ENCODE measurements around the gene MPV17L. TPM values are rescaled to one million over a fixed set of nuclear protein-coding genes. Genes with fewer than 3 reads are reported as not detected.
"Not testable (repeated sequence)": the region's sequence is repeated elsewhere in the genome, so short reads cannot be mapped to it uniquely, and the experiment has no call there.

MPV17L gene
- total and polyA plus RNA-seq, 2 donors (not counting 3 experiments of a cell fraction or from before 2014, with no cell fraction given), result 0.06 to 0.22 TPM

- no TSS peak for BruUV-seq (replicated peaks)
- Histone ChIP-seq H3K4me2 (ENCODE audit: insufficient read depth, low read length) (no peak overlapping the region), H3K79me2 (ENCODE audit: control insufficient read depth, insufficient read depth, low read length) (no peaks in the 10 kb centered on the region), H3K9me1 (replicated peaks; ENCODE audit: control insufficient read depth, extremely low read depth, insufficient read depth, low read length) (no peaks in the 10 kb centered on the region), H3K9ac (replicated peaks; ENCODE audit: extremely low read depth, insufficient read depth, low read length) (no peak overlapping the region), H2AFZ (ENCODE audit: low read depth, low read length) (no peak overlapping the region), H3K27ac (ENCODE audit: insufficient read depth, low read depth, low read length) (no peak overlapping the region), H3K27me3 (ENCODE audit: control insufficient read depth in 2 of 2, insufficient read depth in 2 of 2, low read length in 2 of 2) (no peaks in the 10 kb centered on the region), H3K36me3 (ENCODE audit: control insufficient read depth in 2 of 2, extremely low read depth in 1 of 2, insufficient read depth in 2 of 2, low read length in 2 of 2) (no peaks in the 10 kb centered on the region), H4K20me1 (replicated peaks; ENCODE audit: control insufficient read depth, extremely low read depth, insufficient read depth, low read length) (no peaks in the 10 kb centered on the region), H3K9me3 (replicated peaks; ENCODE audit: control insufficient read depth, insufficient read depth, low read length) (no peaks in the 10 kb centered on the region), H3K4me1 (ENCODE audit: control insufficient read depth, extremely low read depth, insufficient read depth, low read length) (peaks cover 6% of the 10 kb centered on the region), H3K4me3 (replicated peaks in 1 of 3; ENCODE audit: insufficient read depth in 1 of 3, low read depth in 1 of 3, low read length in 3 of 3) (no peak overlapping the region)
- DNase-seq (ENCODE audit: low read depth, low spot score) (no peak), FAIRE-seq (no peak)
- dilution Hi-C loops (cut with MboI; ENCODE audit: extremely low pct_ligation_motif_present, low sequenced_read_pairs) (no loop called here), intact Hi-C loops (cut with micrococcal nuclease) (no loop called here)
- POLR2A ChIA-PET, result interaction anchor here (0.8 kb wide), 1 partner anchor 190 kb away, joined by 3 read pairs; the partner anchor contains the start of gene MARF1
- no peak for TF ChIP-seq GATA2 (IDR thresholded peaks at IDR 0.05; ENCODE audit: insufficient read depth, insufficient read length, low read depth, low read length)
- CTCF ChIA-PET, result interaction anchor here (1.8 kb wide), 1 partner anchor 25 kb away, joined by 7 read pairs; no protein-coding TSS in a partner anchor
Observed at GRCh38 chr16:15452246-15452855, 56.8 kb downstream of the MPV17L start.

GRCh38 chr16:15453296-15453695 is 57.7 kb downstream of the MPV17L start:
- FAIRE-seq; DNase-seq (ENCODE audit: low read depth, low spot score); H3K36me3 ChIP-seq (ENCODE audit: control insufficient read depth in 2 of 2, extremely low read depth in 1 of 2, insufficient read depth in 2 of 2, low read length in 2 of 2); H3K9ac ChIP-seq (replicated peaks; ENCODE audit: extremely low read depth, insufficient read depth, low read length); BruUV-seq (replicated peaks); dilution Hi-C loops (cut with MboI; ENCODE audit: extremely low pct_ligation_motif_present, low sequenced_read_pairs); H3K9me3 ChIP-seq (replicated peaks; ENCODE audit: control insufficient read depth, insufficient read depth, low read length); H2AFZ ChIP-seq (ENCODE audit: low read depth, low read length); intact Hi-C loops (cut with micrococcal nuclease); H3K9me1 ChIP-seq (replicated peaks; ENCODE audit: control insufficient read depth, extremely low read depth, insufficient read depth, low read length); H4K20me1 ChIP-seq (replicated peaks; ENCODE audit: control insufficient read depth, extremely low read depth, insufficient read depth, low read length); H3K4me1 ChIP-seq (ENCODE audit: control insufficient read depth, extremely low read depth, insufficient read depth, low read length); H3K4me2 ChIP-seq (ENCODE audit: insufficient read depth, low read length); H3K27me3 ChIP-seq (ENCODE audit: control insufficient read depth in 2 of 2, insufficient read depth in 2 of 2, low read length in 2 of 2); H3K79me2 ChIP-seq (ENCODE audit: control insufficient read depth, insufficient read depth, low read length); H3K27ac ChIP-seq (ENCODE audit: insufficient read depth, low read depth, low read length); H3K4me3 ChIP-seq (replicated peaks in 1 of 3; ENCODE audit: insufficient read depth in 1 of 3, low read depth in 1 of 3, low read length in 3 of 3): not testable (repeated sequence)
- ChIA-PET POLR2A (interaction anchor here (0.8 kb wide), 1 partner anchor 190 kb away, joined by 3 read pairs; the partner anchor contains the start of gene MARF1), CTCF (interaction anchor here (0.6 to 1.8 kb wide), 2 partner anchors 26 to 52 kb away, joined by 3 to 7 read pairs; no protein-coding TSS in a partner anchor)

GRCh38 chr16:15454933-15455332 is 59.4 kb downstream of the MPV17L start:
- H3K36me3 ChIP-seq (ENCODE audit: control insufficient read depth in 2 of 2, extremely low read depth in 1 of 2, insufficient read depth in 2 of 2, low read length in 2 of 2); H3K9ac ChIP-seq (replicated peaks; ENCODE audit: extremely low read depth, insufficient read depth, low read length); H3K79me2 ChIP-seq (ENCODE audit: control insufficient read depth, insufficient read depth, low read length); H3K9me3 ChIP-seq (replicated peaks; ENCODE audit: control insufficient read depth, insufficient read depth, low read length); H3K4me3 ChIP-seq (replicated peaks in 1 of 3; ENCODE audit: insufficient read depth in 1 of 3, low read depth in 1 of 3, low read length in 3 of 3); H3K9me1 ChIP-seq (replicated peaks; ENCODE audit: control insufficient read depth, extremely low read depth, insufficient read depth, low read length); H3K27me3 ChIP-seq (ENCODE audit: control insufficient read depth in 2 of 2, insufficient read depth in 2 of 2, low read length in 2 of 2); H3K4me2 ChIP-seq (ENCODE audit: insufficient read depth, low read length); dilution Hi-C loops (cut with MboI; ENCODE audit: extremely low pct_ligation_motif_present, low sequenced_read_pairs); H3K27ac ChIP-seq (ENCODE audit: insufficient read depth, low read depth, low read length); H3K4me1 ChIP-seq (ENCODE audit: control insufficient read depth, extremely low read depth, insufficient read depth, low read length); FAIRE-seq; intact Hi-C loops (cut with micrococcal nuclease); H4K20me1 ChIP-seq (replicated peaks; ENCODE audit: control insufficient read depth, extremely low read depth, insufficient read depth, low read length); H2AFZ ChIP-seq (ENCODE audit: low read depth, low read length); DNase-seq (ENCODE audit: low read depth, low spot score); POLR2A ChIA-PET; BruUV-seq (replicated peaks): not testable (repeated sequence)
- CTCF ChIA-PET, result interaction anchor here (0.6 kb wide), 1 partner anchor 49 kb away, joined by 3 read pairs; no protein-coding TSS in a partner anchor
